Astrocyte of the spinal cord (primary cell): ENCODE results near the gene PACS2.
"Not testable (repeated sequence)": the region's sequence is repeated elsewhere in the genome, so short reads cannot be mapped to it uniquely, and the experiment has no call there.

Experiments used
- DNase-seq: peaks from one replicate; pipeline ENCODE4 v3.0.0; 2011; ENCODE audit warnings: low read depth, low spot score
- H3K4me3 ChIP-seq: 2 replicates; pipeline ENCODE4 v1.5.1; 2011; ENCODE audit warnings: low read depth, mild to moderate bottlenecking, low read length, moderate library complexity
- in situ Hi-C: cut with HindIII; loops from 2 replicates; pipeline ENCODE4 v1.10.0; 2017; ENCODE audit warnings: low sequenced_read_pairs
- TF ChIP-seq, protein P1 (sequence below): IDR thresholded peaks from 2 replicates; pipeline ENCODE4 v1.5.1; 2012; ENCODE audit warnings: low read depth, mild to moderate bottlenecking, low read length, inconsistent platforms

Gene PACS2

DNA sequence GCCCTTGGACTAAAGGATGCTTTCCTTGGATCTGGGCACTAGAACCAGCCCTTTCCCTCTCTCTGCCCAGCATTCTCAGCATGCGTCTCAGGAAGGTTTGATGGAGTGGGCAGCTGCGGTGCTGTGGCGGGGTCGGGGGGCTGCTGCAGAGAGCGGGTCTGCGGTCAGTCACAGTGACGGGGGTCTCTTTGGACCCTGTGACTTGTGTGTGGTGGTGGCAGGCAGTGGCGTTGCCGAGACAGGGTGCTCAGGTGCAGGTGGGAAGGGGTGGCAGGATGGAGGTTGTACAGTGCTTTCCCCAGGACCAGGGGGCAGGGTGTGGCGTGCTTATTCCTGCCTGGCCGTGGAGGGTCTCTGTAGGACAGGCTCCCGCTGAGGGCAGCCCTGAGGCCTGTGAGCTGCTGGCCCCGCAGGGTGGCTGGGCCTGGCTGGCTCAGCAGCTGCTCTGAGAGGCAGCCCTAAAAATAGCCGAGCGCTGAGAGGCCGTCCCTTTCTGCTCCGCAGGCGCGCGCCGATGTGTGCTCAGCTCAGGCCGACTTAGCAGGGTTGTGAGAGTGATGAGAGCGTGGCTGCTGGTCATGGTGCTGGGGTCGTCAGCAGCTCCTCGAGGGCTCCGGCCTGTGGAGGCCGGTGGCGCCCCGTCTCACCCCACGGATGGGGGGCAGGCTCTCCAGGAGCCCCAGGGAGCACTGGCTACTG lies 9.7 kb downstream of the PACS2 start:
- in situ Hi-C loops = no loop called here
- no peak for DNase-seq
- H3K4me3 ChIP-seq = no peak overlapping the region
- TF ChIP-seq, protein P1, sequence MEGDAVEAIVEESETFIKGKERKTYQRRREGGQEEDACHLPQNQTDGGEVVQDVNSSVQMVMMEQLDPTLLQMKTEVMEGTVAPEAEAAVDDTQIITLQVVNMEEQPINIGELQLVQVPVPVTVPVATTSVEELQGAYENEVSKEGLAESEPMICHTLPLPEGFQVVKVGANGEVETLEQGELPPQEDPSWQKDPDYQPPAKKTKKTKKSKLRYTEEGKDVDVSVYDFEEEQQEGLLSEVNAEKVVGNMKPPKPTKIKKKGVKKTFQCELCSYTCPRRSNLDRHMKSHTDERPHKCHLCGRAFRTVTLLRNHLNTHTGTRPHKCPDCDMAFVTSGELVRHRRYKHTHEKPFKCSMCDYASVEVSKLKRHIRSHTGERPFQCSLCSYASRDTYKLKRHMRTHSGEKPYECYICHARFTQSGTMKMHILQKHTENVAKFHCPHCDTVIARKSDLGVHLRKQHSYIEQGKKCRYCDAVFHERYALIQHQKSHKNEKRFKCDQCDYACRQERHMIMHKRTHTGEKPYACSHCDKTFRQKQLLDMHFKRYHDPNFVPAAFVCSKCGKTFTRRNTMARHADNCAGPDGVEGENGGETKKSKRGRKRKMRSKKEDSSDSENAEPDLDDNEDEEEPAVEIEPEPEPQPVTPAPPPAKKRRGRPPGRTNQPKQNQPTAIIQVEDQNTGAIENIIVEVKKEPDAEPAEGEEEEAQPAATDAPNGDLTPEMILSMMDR = no peak

DNA sequence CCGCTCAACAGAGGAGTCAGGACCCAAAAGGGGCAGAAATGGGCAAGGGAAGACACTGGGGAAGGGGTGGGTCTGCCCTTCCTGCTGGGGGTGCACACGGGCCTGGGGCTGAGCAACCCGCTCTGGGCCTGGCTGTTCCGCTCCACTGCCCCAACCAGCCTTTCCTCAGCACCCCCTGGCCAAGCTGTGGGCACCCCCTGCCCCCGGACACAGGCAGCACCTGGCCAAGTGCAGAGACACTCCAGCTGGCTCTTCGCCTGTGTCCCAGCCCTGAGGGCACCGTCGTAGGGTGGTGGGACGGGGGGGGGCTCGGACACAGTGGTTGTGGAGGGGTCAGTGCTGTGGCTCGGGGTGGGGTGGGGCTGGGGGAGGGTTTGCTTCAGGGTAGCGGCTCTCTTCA lies 10.3 kb downstream of the PACS2 start:
- in situ Hi-C loops = no loop called here
- DNase-seq = no peak
- TF ChIP-seq, protein P1 = no peak
- no peak overlapping the region for H3K4me3 ChIP-seq

- in situ Hi-C loops = no loop called here
- no peak for DNase-seq
- TF ChIP-seq, protein P1 = no peak
- no peak overlapping the region for H3K4me3 ChIP-seq
Observed at GRCh38 chr14:105325303-105325702, 10.8 kb downstream of the PACS2 start.

- TF ChIP-seq, protein P1 = no peak
- DNase-seq = no peak
- no peak overlapping the region for H3K4me3 ChIP-seq
- in situ Hi-C loops = no loop called here
Observed at GRCh38 chr14:105325716-105326567, 11.4 kb downstream of the PACS2 start.

DNA sequence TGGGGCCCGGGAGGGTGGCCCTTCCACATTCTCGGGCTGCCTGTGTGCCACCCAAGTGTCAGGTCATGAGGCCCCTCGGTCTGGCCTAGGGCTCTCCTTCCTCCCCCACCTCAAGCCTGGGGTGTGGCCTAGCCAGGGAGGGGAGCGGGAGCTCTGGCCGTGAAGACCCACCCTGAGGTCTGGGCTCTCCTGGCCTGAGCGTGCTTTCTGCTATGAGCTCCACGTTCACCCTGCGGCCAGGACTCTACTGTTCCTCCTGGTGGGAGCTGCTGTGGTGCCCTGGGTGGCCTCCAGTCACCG lies 12.0 kb downstream of the PACS2 start:
- in situ Hi-C loops = no loop called here

GRCh38 chr14:105326891-105327694 lies 12.5 kb downstream of the PACS2 start:
- in situ Hi-C loops = no loop called here
- TF ChIP-seq, protein P1 = no peak
- no peak overlapping the region for H3K4me3 ChIP-seq
- no peak for DNase-seq

More for the DNA sequence above, 12.0 kb downstream of the PACS2 start:
- TF ChIP-seq, protein P1 = no peak
- H3K4me3 ChIP-seq = no peak overlapping the region
- DNase-seq = no peak

DNA sequence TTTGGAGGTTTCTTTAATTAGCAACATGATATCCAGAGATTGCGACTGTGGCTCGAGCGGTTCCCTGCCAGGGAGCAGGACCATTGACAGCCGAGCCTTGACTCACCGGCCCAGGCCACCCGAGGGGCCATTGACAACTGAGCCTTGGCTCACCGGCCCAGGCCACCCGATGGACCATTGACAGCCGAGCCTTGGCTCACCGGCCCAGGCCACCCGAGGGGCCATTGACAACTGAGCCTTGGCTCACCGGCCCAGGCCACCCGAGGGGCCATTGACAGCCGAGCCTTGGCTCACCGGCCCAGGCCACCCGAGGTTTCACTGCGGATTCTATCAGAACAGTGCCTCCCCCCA lies 13.1 kb downstream of the PACS2 start:
- H3K4me3 ChIP-seq, DNase-seq, in situ Hi-C loops: not testable (repeated sequence)
